ENCODE data around the gene IL1RN. TPM values are rescaled to one million over a fixed set of nuclear protein-coding genes. Genes with fewer than 3 reads are reported as not detected.

IL1RN gene
- total and polyA plus RNA-seq, 2 donors (not counting 3 experiments of a cell fraction or from before 2014, with no cell fraction given), result not detected

DNA sequence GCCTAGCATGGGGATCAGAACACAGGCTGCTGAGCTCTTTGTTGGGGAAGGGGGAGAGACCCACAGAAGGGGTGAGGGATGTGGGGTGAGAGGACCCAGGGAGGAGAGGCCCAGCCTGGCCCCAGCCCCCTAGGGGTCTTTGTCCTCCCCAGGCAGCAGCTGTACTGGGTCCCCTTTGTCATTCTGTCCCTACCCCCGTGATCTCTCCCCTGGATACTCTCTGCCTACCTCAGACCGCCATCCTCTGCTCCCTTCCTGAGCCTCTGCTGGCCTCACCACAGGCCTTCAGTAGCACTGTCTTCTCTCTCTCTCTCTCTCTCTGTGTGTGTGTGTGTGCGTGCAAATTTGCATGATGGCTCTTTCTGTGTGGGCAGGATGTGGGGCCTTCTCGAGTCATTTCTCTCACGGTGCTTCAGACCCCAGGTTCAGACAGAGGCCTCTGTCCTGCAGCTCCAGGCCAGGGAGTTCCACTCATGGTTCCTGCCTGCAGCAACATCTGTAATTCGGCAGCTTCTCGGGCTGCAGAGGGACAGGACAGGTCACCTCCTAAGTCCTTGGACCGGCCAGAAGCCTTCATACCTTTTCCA, 47.7 kb downstream of the IL1RN start:
- Histone ChIP-seq H3K9me1 (replicated peaks; ENCODE audit: control insufficient read depth, extremely low read depth, insufficient read depth, low read length) (no peaks in the 10 kb centered on the region), H3K27ac (ENCODE audit: insufficient read depth, low read depth, low read length) (no peak overlapping the region), H3K27me3 (ENCODE audit: control insufficient read depth in 2 of 2, insufficient read depth in 2 of 2, low read length in 2 of 2) (peaks cover 0 to 7% of the 10 kb centered on the region in 2 experiments), H3K4me2 (ENCODE audit: insufficient read depth, low read length) (no peak overlapping the region), H3K4me1 (ENCODE audit: control insufficient read depth, extremely low read depth, insufficient read depth, low read length) (no peaks in the 10 kb centered on the region), H3K79me2 (ENCODE audit: control insufficient read depth, insufficient read depth, low read length) (no peaks in the 10 kb centered on the region), H3K36me3 (ENCODE audit: control insufficient read depth in 2 of 2, extremely low read depth in 1 of 2, insufficient read depth in 2 of 2, low read length in 2 of 2) (no peaks in the 10 kb centered on the region), H3K9me3 (replicated peaks; ENCODE audit: control insufficient read depth, insufficient read depth, low read length) (no peaks in the 10 kb centered on the region), H3K4me3 (replicated peaks in 1 of 3; ENCODE audit: insufficient read depth in 1 of 3, low read depth in 1 of 3, low read length in 3 of 3) (no peak overlapping the region), H4K20me1 (replicated peaks; ENCODE audit: control insufficient read depth, extremely low read depth, insufficient read depth, low read length) (no peaks in the 10 kb centered on the region), H3K9ac (replicated peaks; ENCODE audit: extremely low read depth, insufficient read depth, low read length) (no peak overlapping the region), H2AFZ (ENCODE audit: low read depth, low read length) (no peak overlapping the region)
- TF ChIP-seq JUN (IDR thresholded peaks at IDR 0.05; ENCODE audit: borderline replicate concordance, insufficient read depth, insufficient read length, low read depth) (no peak), MYC (IDR thresholded peaks at IDR 0.05; ENCODE audit: low read depth, low read length) (no peak), GATA2 (IDR thresholded peaks at IDR 0.05; ENCODE audit: insufficient read depth, insufficient read length, low read depth, low read length) (no peak), EZH2 (IDR thresholded peaks at IDR 0.05; ENCODE audit: borderline replicate concordance, low read depth, low read length, severe bottlenecking) (no peak)
- TF ChIP-seq, protein P1, sequence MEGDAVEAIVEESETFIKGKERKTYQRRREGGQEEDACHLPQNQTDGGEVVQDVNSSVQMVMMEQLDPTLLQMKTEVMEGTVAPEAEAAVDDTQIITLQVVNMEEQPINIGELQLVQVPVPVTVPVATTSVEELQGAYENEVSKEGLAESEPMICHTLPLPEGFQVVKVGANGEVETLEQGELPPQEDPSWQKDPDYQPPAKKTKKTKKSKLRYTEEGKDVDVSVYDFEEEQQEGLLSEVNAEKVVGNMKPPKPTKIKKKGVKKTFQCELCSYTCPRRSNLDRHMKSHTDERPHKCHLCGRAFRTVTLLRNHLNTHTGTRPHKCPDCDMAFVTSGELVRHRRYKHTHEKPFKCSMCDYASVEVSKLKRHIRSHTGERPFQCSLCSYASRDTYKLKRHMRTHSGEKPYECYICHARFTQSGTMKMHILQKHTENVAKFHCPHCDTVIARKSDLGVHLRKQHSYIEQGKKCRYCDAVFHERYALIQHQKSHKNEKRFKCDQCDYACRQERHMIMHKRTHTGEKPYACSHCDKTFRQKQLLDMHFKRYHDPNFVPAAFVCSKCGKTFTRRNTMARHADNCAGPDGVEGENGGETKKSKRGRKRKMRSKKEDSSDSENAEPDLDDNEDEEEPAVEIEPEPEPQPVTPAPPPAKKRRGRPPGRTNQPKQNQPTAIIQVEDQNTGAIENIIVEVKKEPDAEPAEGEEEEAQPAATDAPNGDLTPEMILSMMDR (IDR thresholded peaks at IDR 0.05; ENCODE audit: extremely low read depth in 1 of 2, insufficient read depth in 1 of 2, low read depth in 1 of 2, low read length in 2 of 2), result no peak
- no TSS peak for BruUV-seq (replicated peaks)
- FAIRE-seq (no peak), DNase-seq (ENCODE audit: low read depth, low spot score) (no peak)
- dilution Hi-C loops (cut with MboI; ENCODE audit: extremely low pct_ligation_motif_present, low sequenced_read_pairs) (no loop called here), intact Hi-C loops (cut with micrococcal nuclease) (no loop called here)
- CTCF ChIA-PET, result interaction anchor here (1.9 to 4.1 kb wide), 3 partner anchors 24 to 38 kb away, joined by 9 to 15 read pairs (median 13); no protein-coding TSS in a partner anchor
- POLR2A ChIA-PET, result no interaction called here
